SK-N-SH (cell line): Measurements from ENCODE around the gene MYBBP1A. TPM values are rescaled to one million over a fixed set of nuclear protein-coding genes. Genes with fewer than 3 reads are reported as not detected.

ENCODE experiments used
- CTCF ChIA-PET: fragments of 300-600, 350-600 bp; formaldehyde crosslinking; extraction: SDS; loops from one replicate; lab custom pipeline; 2021; lab: Yijun Ruan, JAX
- POLR2A ChIA-PET: fragments of 350-600 bp; sonication (Branson Sonifier 250); formaldehyde crosslinking; extraction: SDS; loops from one replicate; lab custom pipeline; 2020; ENCODE audit warnings: antibody characterized with exemption, inconsistent platforms; lab: Yijun Ruan, JAX
- DNase-seq: peaks from one replicate; pipeline ENCODE4 v3.0.0; 2012
- H2AFZ ChIP-seq: fragments of 200-600 bp; sonication (generic); 2 replicates; pipeline ENCODE4 v1.8.1; 2016; ENCODE audit warnings: antibody characterized with exemption, mild to moderate bottlenecking, low read depth
- H3F3A ChIP-seq: fragments of 200-600 bp; sonication (generic); replicated peaks from 2 replicates; pipeline ENCODE3; 2016; ENCODE audit warnings: antibody characterized with exemption, mild to moderate bottlenecking; ENCODE audit not compliant: insufficient read depth
- H3K27ac ChIP-seq, 2 experiments: fragments of 200-500 bp in 1 of 2; fragments of 200-600 bp in 1 of 2; sonication (Bioruptor generic) in 1 of 2; sonication (generic), shearing (Covaris generic) in 1 of 2; 2 replicates each; pipeline versions ENCODE4 v1.5.1 to v1.6.1; 2014 to 2016; ENCODE audit warnings: low read depth in 2 of 2, inconsistent platforms in 1 of 2, low read length in 1 of 2, mild to moderate bottlenecking in 1 of 2, mixed read lengths in 1 of 2
- H3K27me3 ChIP-seq: fragments of 200-600 bp; sonication (generic), shearing (Covaris generic); 2 replicates; pipeline ENCODE4 v1.6.1; 2016; ENCODE audit warnings: mixed run types; ENCODE audit not compliant: insufficient read depth
- H3K36me3 ChIP-seq, 2 experiments: fragments of 200-500 bp in 1 of 2; fragments of 200-600 bp in 1 of 2; sonication (Bioruptor generic) in 1 of 2; sonication (generic) in 1 of 2; replicated peaks in 1 of 2; 2 replicates each; pipeline versions ENCODE3 to v1.5.1; 2014 to 2016; ENCODE audit warnings: low read length in 1 of 2, mild to moderate bottlenecking in 1 of 2; ENCODE audit not compliant: insufficient read depth in 2 of 2, control insufficient read depth in 1 of 2
- H3K4me1 ChIP-seq, 2 experiments: fragments of 200-500 bp in 1 of 2; fragments of 200-600 bp in 1 of 2; sonication (Bioruptor generic) in 1 of 2; sonication (generic), shearing (Covaris generic) in 1 of 2; 2 replicates each; pipeline versions ENCODE4 v1.5.1 to v1.6.1; 2014 to 2016; ENCODE audit warnings: low read depth in 1 of 2, low read length in 1 of 2, mixed run types in 1 of 2; ENCODE audit not compliant: insufficient read depth in 2 of 2, control insufficient read depth in 1 of 2
- H3K4me2 ChIP-seq: fragments of 200-600 bp; sonication (generic), shearing (Covaris generic); 2 replicates; pipeline ENCODE4 v1.6.1; 2017; ENCODE audit warnings: mixed run types
- H3K4me3 ChIP-seq, 2 experiments: fragments of 200-500 bp in 1 of 2; fragments of 200-600 bp in 1 of 2; sonication (Bioruptor generic) in 1 of 2; sonication (generic), shearing (Covaris generic) in 1 of 2; 2 replicates each; pipeline versions ENCODE4 v1.5.1 to v1.8.1; 2014 to 2016; ENCODE audit warnings: low read depth in 2 of 2, inconsistent platforms in 1 of 2, low read length in 1 of 2, mild to moderate bottlenecking in 1 of 2, mixed read lengths in 1 of 2, moderate library complexity in 1 of 2
- H3K79me2 ChIP-seq: fragments of 200-600 bp; sonication (generic); 2 replicates; pipeline ENCODE4 v1.8.1; 2017; ENCODE audit warnings: mild to moderate bottlenecking; ENCODE audit not compliant: insufficient read depth
- H3K9ac ChIP-seq: fragments of 200-600 bp; sonication (generic); 2 replicates; pipeline ENCODE4 v1.6.1; 2017; ENCODE audit warnings: mixed run types
- H3K9me2 ChIP-seq: fragments of 200-600 bp; sonication (generic); 2 replicates; pipeline ENCODE4 v1.6.1; 2017; ENCODE audit warnings: mixed run types
- H3K9me3 ChIP-seq: fragments of 200-600 bp; sonication (generic); 2 replicates; pipeline ENCODE4 v1.6.1; 2017; ENCODE audit warnings: mixed run types, mild to moderate bottlenecking, moderate library complexity
- H4K20me1 ChIP-seq: fragments of 200-600 bp; sonication (generic); 2 replicates; pipeline ENCODE4 v1.6.1; 2017; ENCODE audit warnings: mild to moderate bottlenecking, mixed run types; ENCODE audit not compliant: insufficient read depth
- FOXM1 ChIP-seq: IDR thresholded peaks from 2 replicates; pipeline ENCODE4 v1.4.0; 2012; ENCODE audit warnings: low read depth, mild to moderate bottlenecking
- GATA2 ChIP-seq: sonication (generic); formaldehyde crosslinking; IDR thresholded peaks from 2 replicates; pipeline ENCODE4 v1.5.0; 2020; ENCODE audit warnings: mild to moderate bottlenecking, missing genetic modification reagents
- MEF2A ChIP-seq: IDR thresholded peaks from 2 replicates; pipeline ENCODE4 v1.4.0; 2012; ENCODE audit warnings: low read depth, borderline replicate concordance
- NRF1 ChIP-seq: IDR thresholded peaks from 2 replicates; pipeline ENCODE4 v1.6.1; 2012; ENCODE audit warnings: low read depth, mild to moderate bottlenecking, low read length
- POLR2AphosphoS5 ChIP-seq: IDR thresholded peaks from 2 replicates; pipeline ENCODE4 v1.6.1; 2012; ENCODE audit warnings: low read depth, low read length
- RAD21 ChIP-seq: IDR thresholded peaks from 2 replicates; pipeline ENCODE4 v1.6.1; 2012; ENCODE audit warnings: mild to moderate bottlenecking, low read length
- RCOR1 ChIP-seq: fragments of 150-350 bp; IDR thresholded peaks from 2 replicates; pipeline ENCODE4 v1.6.1; 2017; ENCODE audit warnings: antibody characterized with exemption, low read length
- RFX5 ChIP-seq: IDR thresholded peaks from 2 replicates; pipeline ENCODE4 v1.6.1; 2012; ENCODE audit warnings: mild to moderate bottlenecking, improper control_type of control experiment, low read length
- YY1 ChIP-seq: IDR thresholded peaks from 2 replicates; pipeline ENCODE4 v1.4.0; 2012; ENCODE audit warnings: low read depth, mild to moderate bottlenecking
- WGBS: methylation state at CpG from one replicate; pipeline ENCODE4 v1.1.6; 2017; ENCODE audit warnings: low lambda C conversion rate; 5-methylcytosine and 5-hydroxymethylcytosine counted together
- polyA plus RNA-seq, 3 experiments: library from polyadenylated mRNA; depleted of rRNA; stranded (reverse); fragments of >200 nt; gene quantifications; 2 replicates each; pipeline ENCODE4 v1.2.3, GENCODE V29; 2012
- TF ChIP-seq, protein P1 (sequence below): fragments of 150-350 bp; IDR thresholded peaks from 2 replicates; pipeline ENCODE4 v1.6.1; 2017; ENCODE audit warnings: antibody characterized with exemption, low read length, low read depth, borderline replicate concordance
- TF ChIP-seq, protein P2 (sequence below): IDR thresholded peaks from 2 replicates; pipeline ENCODE4; 2012
- TF ChIP-seq, protein P3 (sequence below): IDR thresholded peaks from 2 replicates; pipeline ENCODE4 v1.6.1; 2012; ENCODE audit warnings: mild to moderate bottlenecking, low read depth, low read length, moderate library complexity
- TF ChIP-seq, protein P4 (sequence below): fragments of 200-600 bp; sonication (generic); IDR thresholded peaks from 2 replicates; pipeline ENCODE4 v1.6.1; 2017; ENCODE audit warnings: antibody characterized with exemption, mild to moderate bottlenecking, moderate library complexity
- TF ChIP-seq, protein P5 (sequence below): IDR thresholded peaks from 2 replicates; pipeline ENCODE4 v1.4.0; 2012; ENCODE audit warnings: low read depth, borderline replicate concordance
- TF ChIP-seq, protein P6 (sequence below): IDR thresholded peaks from 2 replicates; pipeline ENCODE4 v1.4.0; 2012; ENCODE audit warnings: low read depth

Gene MYBBP1A
- polyA plus RNA-seq, 1 of the 3 experiments (the other 2 are of a cell fraction), result 93.0 TPM

DNA sequence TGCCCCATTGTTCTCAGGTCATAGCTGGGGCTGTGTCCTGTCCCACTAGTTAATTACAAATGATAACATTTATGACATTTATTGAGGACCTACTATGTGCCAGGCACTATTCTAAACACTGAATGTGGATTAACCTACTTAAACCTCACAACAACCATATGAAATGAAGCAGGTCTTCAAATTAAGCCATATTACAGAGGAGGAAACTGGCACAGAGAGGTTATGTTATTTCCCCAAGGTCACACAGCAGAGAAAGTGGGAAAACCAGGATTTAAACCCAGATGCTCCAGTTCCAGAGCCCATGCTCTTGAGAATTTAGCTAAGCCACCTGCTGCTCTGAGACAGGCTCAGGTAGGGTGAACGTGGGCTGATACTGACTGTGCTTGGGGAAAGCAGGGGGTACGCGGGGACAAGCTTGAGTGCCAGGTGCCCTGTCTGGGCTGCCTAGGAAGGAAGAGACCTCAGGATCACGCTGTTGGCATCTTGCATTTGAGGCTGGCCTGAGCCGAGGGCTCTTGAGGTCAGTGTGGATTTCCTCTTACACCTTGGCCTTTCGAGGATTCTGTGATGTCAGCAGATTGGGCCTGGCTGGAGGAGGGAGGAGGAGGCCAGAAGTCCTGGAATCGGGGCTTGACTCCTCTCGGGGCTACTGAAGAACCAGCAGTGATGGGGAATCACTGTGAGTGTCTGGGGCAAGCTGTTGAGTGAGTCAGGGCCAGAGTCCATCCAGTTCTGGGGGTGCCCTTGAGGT lies 47.6 kb downstream of the MYBBP1A start:
- H3K27ac ChIP-seq, result no peak overlapping the region
- POLR2A ChIA-PET, result no interaction called here
- no peak for TF ChIP-seq FOXM1
- TF ChIP-seq, protein P1, sequence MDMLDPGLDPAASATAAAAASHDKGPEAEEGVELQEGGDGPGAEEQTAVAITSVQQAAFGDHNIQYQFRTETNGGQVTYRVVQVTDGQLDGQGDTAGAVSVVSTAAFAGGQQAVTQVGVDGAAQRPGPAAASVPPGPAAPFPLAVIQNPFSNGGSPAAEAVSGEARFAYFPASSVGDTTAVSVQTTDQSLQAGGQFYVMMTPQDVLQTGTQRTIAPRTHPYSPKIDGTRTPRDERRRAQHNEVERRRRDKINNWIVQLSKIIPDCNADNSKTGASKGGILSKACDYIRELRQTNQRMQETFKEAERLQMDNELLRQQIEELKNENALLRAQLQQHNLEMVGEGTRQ, result no peak
- TF ChIP-seq, all 33 proteins: peak for 0
- Histone ChIP-seq H3K4me2 (no peak overlapping the region), H3K4me3 (no peak overlapping the region), H2AFZ (no peak overlapping the region), H3K4me1 (no peaks in the 10 kb centered on the region), H3F3A (no peaks in the 10 kb centered on the region), H3K9ac (no peak overlapping the region), H3K36me3 (no peaks in the 10 kb centered on the region), H4K20me1 (no peaks in the 10 kb centered on the region), H3K79me2 (no peaks in the 10 kb centered on the region), H3K9me3 (no peaks in the 10 kb centered on the region), H3K27me3 (no peaks in the 10 kb centered on the region), H3K9me2 (no peaks in the 10 kb centered on the region)
- 60% methylated on average over 8 of the region's 8 CpGs for WGBS
- DNase-seq, result no peak
- CTCF ChIA-PET, result interaction anchor here (1.8 kb wide), 1 partner anchor 10 kb away, joined by 4 read pairs; no protein-coding TSS in a partner anchor

DNA sequence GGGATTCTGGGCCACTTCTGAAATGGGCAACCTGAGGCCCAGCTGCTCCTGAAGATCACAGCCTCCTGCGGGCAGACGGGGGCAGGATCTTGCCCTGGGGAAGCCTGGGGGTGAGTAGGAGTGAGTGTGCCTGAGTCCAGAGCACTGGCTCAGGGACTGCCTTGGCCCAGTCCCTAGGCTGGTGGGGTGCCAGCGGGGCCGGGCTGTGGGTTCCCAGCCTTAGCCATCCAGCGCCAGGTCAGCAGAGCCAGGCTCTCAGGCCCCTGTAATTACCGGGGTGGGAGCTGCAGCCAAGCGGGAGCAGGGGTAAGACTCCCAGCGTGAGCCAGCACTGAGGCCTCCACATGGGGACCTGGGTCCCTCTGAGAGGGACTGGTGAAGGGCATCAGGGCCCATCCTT lies 48.3 kb downstream of the MYBBP1A start:
- ChIA-PET POLR2A (no interaction called here), CTCF (interaction anchor here (1.8 kb wide), 1 partner anchor 10 kb away, joined by 4 read pairs; no protein-coding TSS in a partner anchor)
- Histone ChIP-seq H3K79me2 (no peaks in the 10 kb centered on the region), H3K4me1 (no peaks in the 10 kb centered on the region), H3K27me3 (no peaks in the 10 kb centered on the region), H2AFZ (no peak overlapping the region), H3K9me2 (no peaks in the 10 kb centered on the region), H3F3A (no peaks in the 10 kb centered on the region), H3K4me2 (no peak overlapping the region), H3K4me3 (no peak overlapping the region), H3K27ac (no peak overlapping the region), H4K20me1 (no peaks in the 10 kb centered on the region), H3K9ac (no peak overlapping the region), H3K36me3 (no peaks in the 10 kb centered on the region), H3K9me3 (no peaks in the 10 kb centered on the region)
- TF ChIP-seq, protein P2, sequence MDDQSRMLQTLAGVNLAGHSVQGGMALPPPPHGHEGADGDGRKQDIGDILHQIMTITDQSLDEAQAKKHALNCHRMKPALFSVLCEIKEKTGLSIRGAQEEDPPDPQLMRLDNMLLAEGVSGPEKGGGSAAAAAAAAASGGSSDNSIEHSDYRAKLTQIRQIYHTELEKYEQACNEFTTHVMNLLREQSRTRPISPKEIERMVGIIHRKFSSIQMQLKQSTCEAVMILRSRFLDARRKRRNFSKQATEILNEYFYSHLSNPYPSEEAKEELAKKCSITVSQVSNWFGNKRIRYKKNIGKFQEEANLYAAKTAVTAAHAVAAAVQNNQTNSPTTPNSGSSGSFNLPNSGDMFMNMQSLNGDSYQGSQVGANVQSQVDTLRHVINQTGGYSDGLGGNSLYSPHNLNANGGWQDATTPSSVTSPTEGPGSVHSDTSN, result no peak
- TF ChIP-seq YY1 (no peak), RFX5 (no peak), GATA2 (CRISPR knock-in tag) (no peak), RCOR1 (no peak), RAD21 (no peak), NRF1 (no peak), POLR2AphosphoS5 (no peak), MEF2A (no peak)
- TF ChIP-seq, protein P1, result no peak
- TF ChIP-seq, protein P3, sequence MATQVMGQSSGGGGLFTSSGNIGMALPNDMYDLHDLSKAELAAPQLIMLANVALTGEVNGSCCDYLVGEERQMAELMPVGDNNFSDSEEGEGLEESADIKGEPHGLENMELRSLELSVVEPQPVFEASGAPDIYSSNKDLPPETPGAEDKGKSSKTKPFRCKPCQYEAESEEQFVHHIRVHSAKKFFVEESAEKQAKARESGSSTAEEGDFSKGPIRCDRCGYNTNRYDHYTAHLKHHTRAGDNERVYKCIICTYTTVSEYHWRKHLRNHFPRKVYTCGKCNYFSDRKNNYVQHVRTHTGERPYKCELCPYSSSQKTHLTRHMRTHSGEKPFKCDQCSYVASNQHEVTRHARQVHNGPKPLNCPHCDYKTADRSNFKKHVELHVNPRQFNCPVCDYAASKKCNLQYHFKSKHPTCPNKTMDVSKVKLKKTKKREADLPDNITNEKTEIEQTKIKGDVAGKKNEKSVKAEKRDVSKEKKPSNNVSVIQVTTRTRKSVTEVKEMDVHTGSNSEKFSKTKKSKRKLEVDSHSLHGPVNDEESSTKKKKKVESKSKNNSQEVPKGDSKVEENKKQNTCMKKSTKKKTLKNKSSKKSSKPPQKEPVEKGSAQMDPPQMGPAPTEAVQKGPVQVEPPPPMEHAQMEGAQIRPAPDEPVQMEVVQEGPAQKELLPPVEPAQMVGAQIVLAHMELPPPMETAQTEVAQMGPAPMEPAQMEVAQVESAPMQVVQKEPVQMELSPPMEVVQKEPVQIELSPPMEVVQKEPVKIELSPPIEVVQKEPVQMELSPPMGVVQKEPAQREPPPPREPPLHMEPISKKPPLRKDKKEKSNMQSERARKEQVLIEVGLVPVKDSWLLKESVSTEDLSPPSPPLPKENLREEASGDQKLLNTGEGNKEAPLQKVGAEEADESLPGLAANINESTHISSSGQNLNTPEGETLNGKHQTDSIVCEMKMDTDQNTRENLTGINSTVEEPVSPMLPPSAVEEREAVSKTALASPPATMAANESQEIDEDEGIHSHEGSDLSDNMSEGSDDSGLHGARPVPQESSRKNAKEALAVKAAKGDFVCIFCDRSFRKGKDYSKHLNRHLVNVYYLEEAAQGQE, result no peak
- TF ChIP-seq, protein P4, sequence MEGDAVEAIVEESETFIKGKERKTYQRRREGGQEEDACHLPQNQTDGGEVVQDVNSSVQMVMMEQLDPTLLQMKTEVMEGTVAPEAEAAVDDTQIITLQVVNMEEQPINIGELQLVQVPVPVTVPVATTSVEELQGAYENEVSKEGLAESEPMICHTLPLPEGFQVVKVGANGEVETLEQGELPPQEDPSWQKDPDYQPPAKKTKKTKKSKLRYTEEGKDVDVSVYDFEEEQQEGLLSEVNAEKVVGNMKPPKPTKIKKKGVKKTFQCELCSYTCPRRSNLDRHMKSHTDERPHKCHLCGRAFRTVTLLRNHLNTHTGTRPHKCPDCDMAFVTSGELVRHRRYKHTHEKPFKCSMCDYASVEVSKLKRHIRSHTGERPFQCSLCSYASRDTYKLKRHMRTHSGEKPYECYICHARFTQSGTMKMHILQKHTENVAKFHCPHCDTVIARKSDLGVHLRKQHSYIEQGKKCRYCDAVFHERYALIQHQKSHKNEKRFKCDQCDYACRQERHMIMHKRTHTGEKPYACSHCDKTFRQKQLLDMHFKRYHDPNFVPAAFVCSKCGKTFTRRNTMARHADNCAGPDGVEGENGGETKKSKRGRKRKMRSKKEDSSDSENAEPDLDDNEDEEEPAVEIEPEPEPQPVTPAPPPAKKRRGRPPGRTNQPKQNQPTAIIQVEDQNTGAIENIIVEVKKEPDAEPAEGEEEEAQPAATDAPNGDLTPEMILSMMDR, result no peak
- TF ChIP-seq, protein P5, sequence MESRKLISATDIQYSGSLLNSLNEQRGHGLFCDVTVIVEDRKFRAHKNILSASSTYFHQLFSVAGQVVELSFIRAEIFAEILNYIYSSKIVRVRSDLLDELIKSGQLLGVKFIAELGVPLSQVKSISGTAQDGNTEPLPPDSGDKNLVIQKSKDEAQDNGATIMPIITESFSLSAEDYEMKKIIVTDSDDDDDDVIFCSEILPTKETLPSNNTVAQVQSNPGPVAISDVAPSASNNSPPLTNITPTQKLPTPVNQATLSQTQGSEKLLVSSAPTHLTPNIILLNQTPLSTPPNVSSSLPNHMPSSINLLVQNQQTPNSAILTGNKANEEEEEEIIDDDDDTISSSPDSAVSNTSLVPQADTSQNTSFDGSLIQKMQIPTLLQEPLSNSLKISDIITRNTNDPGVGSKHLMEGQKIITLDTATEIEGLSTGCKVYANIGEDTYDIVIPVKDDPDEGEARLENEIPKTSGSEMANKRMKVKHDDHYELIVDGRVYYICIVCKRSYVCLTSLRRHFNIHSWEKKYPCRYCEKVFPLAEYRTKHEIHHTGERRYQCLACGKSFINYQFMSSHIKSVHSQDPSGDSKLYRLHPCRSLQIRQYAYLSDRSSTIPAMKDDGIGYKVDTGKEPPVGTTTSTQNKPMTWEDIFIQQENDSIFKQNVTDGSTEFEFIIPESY, result no peak
- TF ChIP-seq, protein P6, sequence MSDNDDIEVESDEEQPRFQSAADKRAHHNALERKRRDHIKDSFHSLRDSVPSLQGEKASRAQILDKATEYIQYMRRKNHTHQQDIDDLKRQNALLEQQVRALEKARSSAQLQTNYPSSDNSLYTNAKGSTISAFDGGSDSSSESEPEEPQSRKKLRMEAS, result no peak
- 75% methylated on average over 5 of the region's 8 CpGs for WGBS
- no peak for DNase-seq
